Measurements from ENCODE around the gene HTATIP2. TPM values are rescaled to one million over a fixed set of nuclear protein-coding genes. Genes with fewer than 3 reads are reported as not detected.
"Not testable (repeated sequence)": the region's sequence is repeated elsewhere in the genome, so short reads cannot be mapped to it uniquely, and the experiment has no call there.

The HTATIP2 gene
- total and polyA plus RNA-seq, 2 of the 4 experiments (the other 2 are of a cell fraction) = 7.2 to 11.6 TPM

DNA sequence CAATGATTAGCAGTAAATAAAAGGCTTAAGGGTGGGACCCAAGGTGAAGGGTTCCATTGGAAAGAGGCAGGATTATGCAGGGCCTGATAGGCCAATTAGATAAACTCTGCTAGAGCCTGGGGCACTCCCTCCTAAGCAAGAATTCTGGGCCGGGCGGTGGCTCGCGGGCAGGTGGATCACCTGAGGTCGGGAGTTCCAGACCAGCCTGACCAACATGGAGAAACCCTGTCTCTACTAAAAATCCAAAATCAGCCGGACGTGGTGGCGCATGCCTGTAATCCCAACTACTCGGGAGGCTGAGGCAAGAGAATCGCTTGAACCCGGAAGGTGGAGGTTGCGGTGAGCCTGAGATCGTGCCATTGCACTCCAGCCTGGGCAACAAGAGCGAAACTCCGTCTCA is 22.5 kb downstream of the HTATIP2 start:
- H3K4me2 ChIP-seq (ENCODE audit: low read depth, low read length) = not testable (repeated sequence)

More for the DNA sequence above, 22.5 kb downstream of the HTATIP2 start:
- BruUV-seq (replicated peaks); DNase-seq; H3K23ac ChIP-seq (ENCODE audit: low read depth, low read length); CTCF ChIA-PET; H3K14ac ChIP-seq (replicated peaks; ENCODE audit: low read depth, low read length); H2BK5ac ChIP-seq (ENCODE audit: low read depth, low read length, poor library complexity, severe bottlenecking); H4K20me1 ChIP-seq (ENCODE audit: insufficient read depth, low read length); H2BK120ac ChIP-seq (ENCODE audit: low read depth, low read length); H3K36me3 ChIP-seq (ENCODE audit: control insufficient read depth, insufficient read depth, low read length); H3K4me3 ChIP-seq (ENCODE audit: insufficient read depth, low read depth, low read length); H2BK20ac ChIP-seq (ENCODE audit: low read depth, low read length); H2AK5ac ChIP-seq (ENCODE audit: low read depth, low read length); H4K8ac ChIP-seq (ENCODE audit: low read depth in 2 of 2, low read length in 2 of 2); H3K4me1 ChIP-seq (ENCODE audit: control insufficient read depth, insufficient read depth, low read length); H3K9me3 ChIP-seq (ENCODE audit: control insufficient read depth, insufficient read depth, low read length); H3K9ac ChIP-seq (ENCODE audit: low read depth, low read length); H2AK9ac ChIP-seq (replicated peaks; ENCODE audit: low read depth, low read length, poor library complexity); ATAC-seq (ENCODE audit: low read depth); H3K56ac ChIP-seq (ENCODE audit: extremely low read depth, insufficient read depth, low read length); H4K5ac ChIP-seq (ENCODE audit: low read depth, low read length); H2BK15ac ChIP-seq (ENCODE audit: low read depth, low read length); H3K18ac ChIP-seq (ENCODE audit: low read depth, low read length); H3K27me3 ChIP-seq (ENCODE audit: control insufficient read depth, insufficient read depth, low read length); dilution Hi-C loops (cut with HindIII; ENCODE audit: low sequenced_read_pairs, unreplicated experiment); H3K9me1 ChIP-seq (ENCODE audit: insufficient read depth, low read length); H3K27ac ChIP-seq (ENCODE audit: insufficient read depth, low read length); in situ Hi-C loops (cut with MboI; ENCODE audit: low sequenced_read_pairs); H2AFZ ChIP-seq (replicated peaks; ENCODE audit: low read length, poor library complexity); H4K91ac ChIP-seq (ENCODE audit: insufficient read depth, low read depth, low read length); POLR2A ChIA-PET (ENCODE audit: unreplicated experiment); H3K4ac ChIP-seq (ENCODE audit: low read depth, low read length): not testable (repeated sequence)
- no CpG with 5 or more reads among the region's 15 CpGs for WGBS, 2 experiments (ENCODE audit: extremely low coverage in 2 of 2, insufficient read length in 1 of 2)
- intact Hi-C loops (cut with micrococcal nuclease) = loop anchor here (2.0 kb wide), 2 partner anchors 57 to 225 kb away; no protein-coding TSS in a partner anchor
- H3K79me1 ChIP-seq (ENCODE audit: low read depth in 1 of 2, low read length in 2 of 2) = peaks cover 13 to 15% of the 10 kb centered on the region in 2 experiments; a peak in 3 of 4 replicates

Measured in IMR-90 (cell line).